Vagina (tissue), 2 donors: ENCODE measurements around the gene GFPT1. TPM values are rescaled to one million over a fixed set of nuclear protein-coding genes. Genes with fewer than 3 reads are reported as not detected.
"Not testable (repeated sequence)": the region's sequence is repeated elsewhere in the genome, so short reads cannot be mapped to it uniquely, and the experiment has no call there.

ENCODE experiments used
- DNase-seq, 2 donors: peaks; one replicate each; pipeline ENCODE4 v3.0.0-alpha.2; 2017; ENCODE audit errors: extremely low spot score in 2 of 2
- H3K27ac ChIP-seq: fragments of 200-600 bp; sonication (generic); one replicate; pipeline ENCODE4 v1.5.1; 2019
- H3K27me3 ChIP-seq: fragments of 200-600 bp; sonication (generic); one replicate; pipeline ENCODE4 v1.5.1; 2019
- H3K36me3 ChIP-seq, 2 donors: fragments of 200-600 bp; sonication (generic); one replicate each; pipeline ENCODE4 v1.5.1; 2017 to 2019
- H3K4me1 ChIP-seq: fragments of 200-600 bp; sonication (generic); one replicate; pipeline ENCODE4 v1.5.1; 2019
- H3K4me3 ChIP-seq, 2 donors: fragments of 200-600 bp; sonication (generic); 1 replicate in 1 of 2; 2 replicates in 1 of 2; pipeline ENCODE4 v1.5.1; 2016 to 2019
- H3K9me3 ChIP-seq: fragments of 200-600 bp; sonication (generic); one replicate; pipeline ENCODE4 v1.5.1; 2019
- CTCF ChIP-seq, 3 experiments: fragments of 450-650 bp in 2 of 3; fragments of 200-600 bp in 1 of 3; sonication (generic) in 1 of 3; IDR thresholded peaks; one replicate each; pipeline ENCODE4 v1.5.1; 2017 to 2019; ENCODE audit warnings: antibody characterized with exemption in 3 of 3, mild to moderate bottlenecking in 2 of 3, moderate library complexity in 2 of 3
- POLR2A ChIP-seq, 2 donors: fragments of 450-650 bp; IDR thresholded peaks; one replicate each; pipeline ENCODE4 v1.6.1; 2017; ENCODE audit warnings: antibody characterized with exemption in 2 of 2, mild to moderate bottlenecking in 2 of 2, moderate library complexity in 2 of 2
- POLR2AphosphoS5 ChIP-seq, 2 donors: sonication (generic); formaldehyde crosslinking; IDR thresholded peaks; one replicate each; pipeline ENCODE4 v1.9.0; 2017; ENCODE audit warnings: antibody characterized with exemption in 2 of 2, mild to moderate bottlenecking in 2 of 2, low read depth in 1 of 2; ENCODE audit not compliant: insufficient read depth in 1 of 2
- intact Hi-C: fragments of 100-400 bp; cut with DNase I; formaldehyde crosslinking; loops from one replicate; pipeline ENCODE4 v1.15.1; 2023
- total RNA-seq: library from RNA; depleted of rRNA; stranded (reverse); fragments of >200 nt; gene quantifications from one replicate; pipeline ENCODE4 v1.2.3, GENCODE V29; 2016

GFPT1 gene
- total RNA-seq, 1 donor from 2014 or later, result 17.9 TPM

- intact Hi-C loops, result no loop called here
- no peak for DNase-seq
- TF ChIP-seq POLR2AphosphoS5 (IDR thresholded peaks at IDR 0.05; ENCODE audit: insufficient read depth in 1 of 2, low read depth in 1 of 2), result no peak
- no peak for TF ChIP-seq POLR2A (IDR thresholded peaks at IDR 0.05)
- no peak for TF ChIP-seq CTCF (IDR thresholded peaks at IDR 0.05)
- Histone ChIP-seq H3K9me3 (no peaks in the 10 kb centered on the region), H3K27me3 (no peaks in the 10 kb centered on the region), H3K4me3 (no peak overlapping the region), H3K27ac (no peak overlapping the region), H3K4me1 (no peaks in the 10 kb centered on the region), H3K36me3 (peaks cover 0 to 56% of the 10 kb centered on the region in 2 donors)
Observed at GRCh38 chr2:69428981-69429380, 42.0 kb upstream of the GFPT1 start.

- peaks cover 0 to 47% of the 10 kb centered on the region in 2 donors for H3K36me3 ChIP-seq
- TF ChIP-seq POLR2A (IDR thresholded peaks at IDR 0.05), result no peak
- no peak for TF ChIP-seq POLR2AphosphoS5 (IDR thresholded peaks at IDR 0.05; ENCODE audit: insufficient read depth in 1 of 2, low read depth in 1 of 2)
- no peak for TF ChIP-seq CTCF (IDR thresholded peaks at IDR 0.05)
- H3K27ac ChIP-seq, result no peak overlapping the region
- H3K27me3 ChIP-seq, result no peaks in the 10 kb centered on the region
- intact Hi-C loops, result no loop called here
- H3K4me1 ChIP-seq, result no peaks in the 10 kb centered on the region
- no peaks in the 10 kb centered on the region for H3K9me3 ChIP-seq
- H3K4me3 ChIP-seq, result no peak overlapping the region
- no peak for DNase-seq
Observed at GRCh38 chr2:69424419-69424818, 37.4 kb upstream of the GFPT1 start.

- H3K4me1 ChIP-seq, result no peaks in the 10 kb centered on the region
Observed at GRCh38 chr2:69422198-69422597, 35.2 kb upstream of the GFPT1 start.

GRCh38 chr2:69419111-69419510 is 32.1 kb upstream of the GFPT1 start:
- DNase-seq, H3K27me3 ChIP-seq: not testable (repeated sequence)

More at GRCh38 chr2:69422198-69422597, 35.2 kb upstream of the GFPT1 start:
- TF ChIP-seq CTCF (IDR thresholded peaks at IDR 0.05) (no peak), POLR2A (IDR thresholded peaks at IDR 0.05) (no peak), POLR2AphosphoS5 (IDR thresholded peaks at IDR 0.05; ENCODE audit: insufficient read depth in 1 of 2, low read depth in 1 of 2) (no peak)
- Histone ChIP-seq H3K9me3 (no peaks in the 10 kb centered on the region), H3K27me3 (no peaks in the 10 kb centered on the region), H3K27ac (no peak overlapping the region), H3K36me3 (peaks cover 0 to 47% of the 10 kb centered on the region in 2 donors), H3K4me3 (no peak overlapping the region)
- intact Hi-C loops, result no loop called here
- no peak for DNase-seq

GRCh38 chr2:69416147-69416546 is 29.1 kb upstream of the GFPT1 start:
- no peak overlapping the region for H3K27ac ChIP-seq
- no peaks in the 10 kb centered on the region for H3K27me3 ChIP-seq
- no peak for DNase-seq
- TF ChIP-seq CTCF (IDR thresholded peaks at IDR 0.05) (no peak), POLR2AphosphoS5 (IDR thresholded peaks at IDR 0.05; ENCODE audit: insufficient read depth in 1 of 2, low read depth in 1 of 2) (no peak), POLR2A (IDR thresholded peaks at IDR 0.05) (no peak)
- no peaks in the 10 kb centered on the region for H3K9me3 ChIP-seq
- peaks cover 0 to 89% of the 10 kb centered on the region in 2 donors for H3K36me3 ChIP-seq
- intact Hi-C loops, result no loop called here
- H3K4me3 ChIP-seq, result no peak overlapping the region
- H3K4me1 ChIP-seq, result no peaks in the 10 kb centered on the region

More at GRCh38 chr2:69419111-69419510, 32.1 kb upstream of the GFPT1 start:
- H3K27ac ChIP-seq, intact Hi-C loops, H3K4me1 ChIP-seq, H3K4me3 ChIP-seq, H3K9me3 ChIP-seq: not testable (repeated sequence)
- peaks cover 0 to 63% of the 10 kb centered on the region in 2 donors for H3K36me3 ChIP-seq
